HL-60/S4 treated with phorbol 12-myristate 13-acetate at 8.2 ng/mL for 4 days and 3 days (cell line): Measurements from ENCODE around the gene WDR76.
"Not testable (repeated sequence)": the region's sequence is repeated elsewhere in the genome, so short reads cannot be mapped to it uniquely, and the experiment has no call there.

Experiments
- in situ Hi-C: fragments of 300-500 bp; cut with MboI; formaldehyde crosslinking; loops from 2 replicates; pipeline ENCODE4 v1.15.0; 2022; ENCODE audit warnings: low sequenced_read_pairs

WDR76 gene

DNA sequence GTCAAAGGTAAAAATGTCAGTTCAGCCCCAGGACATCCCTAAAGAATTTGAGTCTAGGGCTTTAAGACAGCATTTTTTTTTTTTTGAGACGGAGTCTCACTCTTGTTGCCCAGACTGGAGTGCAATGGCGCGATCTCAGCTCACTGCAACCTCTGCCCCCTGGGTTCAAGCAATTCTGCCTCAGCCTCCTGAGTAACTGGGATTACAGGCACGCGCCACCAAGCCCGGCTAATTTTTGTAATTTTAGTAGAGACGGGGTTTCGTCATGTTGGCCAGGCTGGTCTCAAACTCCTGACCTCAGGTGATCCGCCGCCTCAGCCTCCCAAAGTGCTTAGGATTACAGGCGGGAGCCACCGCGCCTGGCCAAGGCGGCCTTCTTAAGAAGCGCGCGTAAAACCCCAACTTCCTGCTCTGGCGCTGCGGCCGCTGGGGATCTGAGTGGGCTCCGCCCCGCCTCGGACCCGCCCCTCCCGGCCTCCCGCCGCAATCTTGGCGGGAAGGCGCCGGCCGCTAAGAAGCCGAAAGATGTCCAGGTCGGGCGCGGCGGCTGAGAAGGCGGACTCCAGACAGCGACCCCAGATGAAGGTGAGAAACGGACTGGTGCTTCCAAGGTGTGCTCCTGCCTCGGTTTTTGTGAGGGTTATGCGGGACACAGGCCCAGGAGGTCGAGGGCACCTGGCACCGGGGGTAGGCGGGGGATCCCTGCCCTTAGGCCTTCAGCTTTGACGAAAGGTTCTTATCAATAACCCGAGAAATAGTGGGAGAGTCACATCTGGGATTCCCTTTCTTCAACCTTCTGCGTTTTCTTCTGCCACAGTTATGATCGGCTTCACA, at the start of gene WDR76:
WDR76 (plus strand) TSS at position 495 of the 834 bp plus-strand sequence; CDS start at position 526, 31 bp downstream.
- in situ Hi-C loops = no loop called here

DNA sequence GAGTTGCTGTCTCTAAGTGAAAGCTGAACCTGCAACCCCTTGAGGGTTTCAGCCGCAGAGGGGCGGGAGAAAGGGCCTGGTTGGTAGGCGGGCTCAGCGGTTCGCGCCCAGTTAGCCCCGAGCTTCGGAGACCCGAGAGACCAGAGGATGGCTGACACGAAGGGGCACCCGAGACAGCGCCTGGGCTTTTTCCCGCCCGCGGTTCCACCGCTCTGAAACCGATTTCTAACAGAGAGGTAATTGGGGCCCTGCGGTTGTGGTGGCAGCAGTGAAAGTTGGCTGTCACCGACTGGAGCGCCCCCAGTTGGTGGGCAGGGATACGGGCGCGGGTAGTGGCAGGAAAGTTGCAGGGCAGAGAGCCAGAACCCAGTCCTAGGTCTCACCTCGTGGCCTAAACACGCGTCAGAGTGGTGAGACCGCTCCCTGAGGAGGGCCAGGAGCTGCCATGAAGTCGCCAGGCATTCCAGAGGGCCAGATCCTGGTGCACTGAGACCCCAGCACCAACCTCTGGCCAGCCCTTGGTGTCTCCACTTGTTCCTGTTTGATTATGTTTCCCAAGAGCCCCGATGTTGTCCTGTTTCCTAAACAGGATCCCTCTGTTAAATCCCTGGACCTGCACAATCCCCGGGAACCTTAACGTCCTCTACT, 49.4 kb upstream of the WDR76 start:
- in situ Hi-C loops = no loop called here

- in situ Hi-C loops = no loop called here
Measured at GRCh38 chr15:43779016-43779415, 47.8 kb upstream of the WDR76 start.

DNA sequence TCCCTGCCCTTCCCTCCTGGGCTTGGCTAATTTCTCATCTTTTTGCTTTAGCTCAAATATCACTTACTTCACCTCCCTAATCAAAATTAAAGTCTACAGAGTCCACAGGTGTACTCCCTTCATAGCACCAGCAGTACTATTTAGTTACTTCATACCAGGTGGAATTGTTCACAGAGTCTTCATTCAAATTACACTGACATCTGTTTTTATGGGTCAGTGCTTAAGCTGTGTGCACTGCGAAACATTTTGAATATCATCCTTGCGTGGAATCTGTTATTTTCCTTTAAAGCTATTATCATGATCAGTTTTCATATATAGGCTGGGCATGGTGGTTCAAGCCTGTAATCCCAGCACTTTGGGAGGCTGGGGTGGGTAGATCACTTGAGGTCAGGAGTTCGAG, 37.4 kb upstream of the WDR76 start:
- in situ Hi-C loops = no loop called here

DNA sequence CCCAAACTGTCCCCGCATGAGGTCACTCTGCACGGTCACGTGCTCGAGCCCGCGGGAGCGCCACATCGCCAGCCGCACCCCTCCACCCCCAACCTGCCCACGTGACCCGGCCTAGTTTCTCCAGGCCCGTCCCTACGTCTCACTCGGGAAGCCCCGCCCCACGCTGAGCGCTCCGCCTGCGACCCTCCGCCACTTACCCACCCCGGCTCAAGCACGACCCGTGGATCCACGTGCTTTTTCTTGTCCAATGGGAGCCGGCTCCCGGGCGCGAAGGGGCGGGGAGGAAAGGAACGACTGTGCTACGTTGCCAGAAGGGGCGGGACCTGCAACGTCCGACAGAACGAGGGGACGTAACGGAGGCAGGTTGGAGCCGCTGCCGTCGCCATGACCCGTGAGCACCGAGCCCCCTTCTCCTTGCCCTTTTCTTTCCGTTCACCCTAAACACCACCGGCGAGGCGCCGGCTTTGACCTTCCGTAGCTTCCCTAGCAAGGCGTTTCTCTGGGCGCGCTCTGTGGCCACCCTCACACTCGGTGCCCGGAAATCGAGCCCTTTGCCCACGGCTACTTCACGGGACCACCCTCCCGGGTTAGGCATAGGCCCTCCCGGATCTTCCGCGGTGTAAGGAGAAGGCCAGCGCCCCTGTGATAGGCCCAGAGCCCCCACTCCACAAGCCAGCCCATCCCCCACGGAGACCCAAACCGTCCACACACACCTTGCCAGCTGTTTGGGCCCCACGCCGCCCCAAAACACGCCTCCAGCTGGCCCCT, 34.6 kb upstream of the WDR76 start, which contains the start of gene SERF2:
SERF2 (plus strand) TSS at position 328 of the 768 bp plus-strand sequence; CDS start at position 385, 57 bp downstream.
- in situ Hi-C loops = no loop called here

DNA sequence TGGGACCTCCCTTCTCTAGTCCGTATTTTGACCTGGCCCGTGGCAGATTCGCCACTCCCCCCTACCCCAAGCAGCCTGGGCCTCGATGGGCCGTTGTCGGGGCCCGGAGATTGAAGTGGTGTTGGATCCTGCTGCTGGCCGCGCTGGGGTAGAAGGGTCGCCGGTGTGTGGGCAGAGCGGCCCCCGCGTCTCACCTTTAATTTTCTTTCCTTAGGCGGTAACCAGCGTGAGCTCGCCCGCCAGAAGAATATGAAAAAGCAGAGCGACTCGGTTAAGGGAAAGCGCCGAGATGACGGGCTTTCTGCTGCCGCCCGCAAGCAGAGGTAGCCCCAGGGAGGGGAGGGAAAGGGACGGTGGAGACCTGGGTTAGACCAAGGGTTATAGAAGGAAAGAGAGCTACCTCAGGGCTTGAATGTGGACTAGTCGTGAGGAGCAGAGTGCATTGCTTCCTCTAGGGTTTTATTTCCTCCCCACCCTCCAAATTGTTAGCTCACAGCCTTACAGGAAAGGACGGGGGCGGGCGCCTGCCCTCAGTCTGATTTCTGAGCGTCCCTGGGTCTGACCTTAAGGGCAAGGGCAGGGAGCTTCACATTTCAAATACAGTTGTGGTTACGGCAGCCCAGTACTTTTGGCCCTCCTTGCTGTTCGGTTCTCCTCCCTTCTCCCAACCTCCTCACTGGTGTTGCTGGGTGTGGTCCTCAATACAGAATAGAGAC, 33.9 kb upstream of the WDR76 start:
- in situ Hi-C loops = no loop called here

GRCh38 chr15:43793647-43794046, 33.2 kb upstream of the WDR76 start:
- in situ Hi-C loops = no loop called here

- in situ Hi-C loops = no loop called here
Measured at GRCh38 chr15:43794269-43795037, 32.3 kb upstream of the WDR76 start.

DNA sequence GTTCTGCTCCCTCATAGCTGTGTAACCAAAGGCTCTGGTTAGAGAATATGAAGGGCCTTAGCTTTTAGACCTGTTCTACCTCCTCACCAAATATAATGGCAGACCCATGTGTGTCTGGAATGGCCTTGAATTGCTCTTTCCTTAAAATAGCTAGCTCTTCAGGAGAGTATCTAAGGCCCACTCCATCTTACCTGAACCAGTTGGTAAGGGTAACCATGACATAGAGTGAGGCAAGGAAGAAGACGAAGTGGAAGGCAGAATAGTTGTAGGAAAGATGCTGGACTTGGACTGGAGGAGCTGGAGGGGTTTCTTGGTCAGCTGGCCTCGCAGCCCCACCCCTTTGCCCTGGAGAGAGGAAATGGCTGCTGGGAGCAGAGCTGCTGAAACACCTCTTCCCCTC, 31.6 kb upstream of the WDR76 start:
- in situ Hi-C loops = no loop called here

GRCh38 chr15:43795997-43796396, 30.8 kb upstream of the WDR76 start:
- in situ Hi-C loops = no loop called here

DNA sequence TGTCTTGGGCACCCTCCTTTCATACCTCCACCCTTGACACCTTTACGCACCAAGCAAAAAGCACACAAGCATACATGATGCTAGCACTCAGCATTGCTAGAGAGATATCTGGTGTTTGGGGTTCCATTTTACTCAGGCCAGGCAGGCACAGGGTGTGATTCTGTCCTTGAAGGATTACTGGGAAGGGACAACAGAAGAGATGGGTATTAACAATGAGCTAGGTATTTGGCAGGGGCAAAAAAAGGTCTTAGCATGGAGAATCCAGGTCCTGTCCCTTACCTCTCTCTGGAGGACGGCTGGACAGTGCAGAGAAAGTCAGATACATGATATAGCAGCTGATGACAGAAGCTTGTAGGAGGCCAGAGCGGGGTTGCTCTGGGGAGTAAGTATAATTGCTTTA, 30.2 kb upstream of the WDR76 start:
- in situ Hi-C loops = no loop called here

- in situ Hi-C loops = no loop called here
Measured at GRCh38 chr15:43799209-43799944, 27.4 kb upstream of the WDR76 start.

- in situ Hi-C loops = no loop called here
Measured at GRCh38 chr15:43799945-43800285, 26.9 kb upstream of the WDR76 start, which contains the start of gene SERINC4. TSS of gene SERINC4 (minus strand) at chr15:43800220. CDS start at chr15:43799986, 234 bp downstream.

- in situ Hi-C loops = no loop called here
Measured at GRCh38 chr15:43800286-43801141, 26.3 kb upstream of the WDR76 start, which contains the start of gene HYPK. TSS of gene HYPK (plus strand) at chr15:43800599. CDS start at chr15:43800623, 24 bp downstream.

DNA sequence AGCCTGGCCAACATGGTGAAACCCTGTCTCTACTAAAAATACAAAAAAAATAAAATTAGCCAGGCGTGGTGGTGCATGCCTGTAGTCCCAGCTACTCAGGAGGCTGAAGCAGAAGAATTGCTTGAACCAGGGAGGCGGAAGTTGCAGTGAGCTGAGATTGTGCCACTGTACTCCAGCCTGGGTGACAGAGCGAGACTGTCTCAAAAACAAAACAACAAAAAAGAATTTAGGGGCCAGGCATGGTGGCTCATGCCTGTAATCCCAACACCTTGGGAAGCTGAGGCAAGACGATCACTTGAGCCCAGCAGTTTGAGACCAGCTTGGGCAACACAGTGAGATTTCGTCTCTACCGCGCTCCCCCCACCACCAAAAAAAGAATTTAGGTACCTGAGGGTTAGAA, 24.1 kb upstream of the WDR76 start:
- in situ Hi-C loops = not testable (repeated sequence)

- in situ Hi-C loops = no loop called here
Measured at GRCh38 chr15:43808435-43808950, 18.3 kb upstream of the WDR76 start.

DNA sequence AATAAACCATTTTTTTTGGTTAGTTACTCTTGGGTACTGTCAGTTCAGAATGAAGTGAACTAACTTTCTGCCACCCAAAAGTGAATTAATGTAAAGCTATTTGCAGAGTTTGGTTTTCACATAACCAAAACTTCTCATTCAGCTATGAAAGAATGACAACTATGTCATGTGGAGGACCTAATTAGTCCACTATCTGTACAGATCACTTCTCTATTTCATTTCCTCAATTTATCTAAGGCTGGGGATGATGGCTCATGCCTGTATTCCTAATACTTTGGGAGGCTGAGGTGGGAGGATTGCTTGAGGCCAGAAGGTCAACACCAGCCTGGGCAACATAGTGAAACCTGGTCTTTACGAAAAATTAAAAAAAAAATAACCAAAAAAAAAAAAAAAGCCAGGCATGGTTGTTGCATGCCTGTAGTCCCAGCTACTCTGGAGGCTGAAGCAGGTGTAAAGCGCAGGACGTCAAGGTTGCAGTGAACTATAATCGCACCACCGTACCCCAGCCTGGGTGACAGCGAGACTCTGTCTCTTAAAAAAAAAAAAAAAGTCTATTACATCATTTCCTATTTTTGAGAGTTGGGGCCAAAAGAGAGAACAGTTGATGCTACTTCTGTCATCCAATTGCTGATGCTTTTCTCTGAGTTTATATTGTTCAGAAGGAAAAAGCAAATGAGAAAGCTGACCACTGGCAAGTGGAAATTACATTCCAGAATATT, 17.7 kb upstream of the WDR76 start:
- in situ Hi-C loops = no loop called here
